GM19468 (cell line): ENCODE results near the gene ANKFN1.

Source experiments
- ATAC-seq: cut with Tn5 transposase; IDR thresholded peaks from one replicate; pipeline ENCODE4 v1.9.1; 2021; ENCODE audit warnings: mild to moderate bottlenecking, moderate library complexity, moderate number of reproducible peaks; ENCODE audit not compliant: unreplicated experiment; ENCODE audit errors: extremely low read depth

ANKFN1 gene

DNA sequence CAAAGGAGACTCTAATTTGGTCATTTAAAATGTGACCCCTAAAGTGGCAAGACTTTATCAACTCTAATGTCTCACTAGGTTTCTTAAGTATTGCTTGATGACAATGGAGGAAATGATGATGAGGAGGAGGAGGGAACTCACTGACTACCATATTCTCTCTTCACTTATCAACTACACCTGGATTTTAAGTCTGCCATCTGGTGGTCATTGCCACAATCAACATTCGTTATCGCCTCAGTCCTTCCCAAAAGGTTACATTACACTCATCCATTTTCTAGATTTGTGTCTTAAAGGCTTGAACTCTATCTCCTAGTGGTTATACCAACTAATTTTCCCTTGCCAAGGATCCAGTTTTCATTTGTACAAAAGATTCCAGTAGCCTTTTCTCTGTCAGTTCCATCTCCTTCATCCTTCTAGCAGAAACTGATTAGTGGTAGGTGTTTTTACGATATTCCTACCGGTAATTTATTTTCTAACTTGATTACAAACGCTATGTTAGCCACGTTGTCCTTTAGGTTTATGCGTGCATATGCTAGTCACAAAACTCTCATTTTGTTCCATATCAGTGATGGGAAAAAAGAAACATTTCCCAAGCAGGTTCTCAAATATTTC is 325.7 kb downstream of the ANKFN1 start:
- no peak for ATAC-seq

DNA sequence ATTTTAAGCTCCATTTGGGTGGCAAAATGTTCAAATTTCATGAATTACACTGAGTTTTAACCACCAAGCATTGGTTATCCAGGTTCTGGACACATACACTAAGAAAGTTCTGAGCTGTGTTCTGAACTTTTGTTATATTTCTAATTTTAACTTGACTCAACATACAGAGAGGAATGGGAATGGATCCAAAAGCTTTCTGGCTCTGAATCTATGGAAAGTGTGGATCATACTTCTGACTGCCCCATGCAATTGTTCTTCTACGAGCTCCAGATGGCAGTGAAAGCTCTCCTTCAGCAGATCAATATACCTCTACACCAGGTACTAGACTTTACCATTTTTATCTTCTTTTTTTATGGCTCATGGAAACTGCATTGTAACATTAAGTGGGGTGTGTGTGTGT is 327.2 kb downstream of the ANKFN1 start:
- no peak for ATAC-seq

DNA sequence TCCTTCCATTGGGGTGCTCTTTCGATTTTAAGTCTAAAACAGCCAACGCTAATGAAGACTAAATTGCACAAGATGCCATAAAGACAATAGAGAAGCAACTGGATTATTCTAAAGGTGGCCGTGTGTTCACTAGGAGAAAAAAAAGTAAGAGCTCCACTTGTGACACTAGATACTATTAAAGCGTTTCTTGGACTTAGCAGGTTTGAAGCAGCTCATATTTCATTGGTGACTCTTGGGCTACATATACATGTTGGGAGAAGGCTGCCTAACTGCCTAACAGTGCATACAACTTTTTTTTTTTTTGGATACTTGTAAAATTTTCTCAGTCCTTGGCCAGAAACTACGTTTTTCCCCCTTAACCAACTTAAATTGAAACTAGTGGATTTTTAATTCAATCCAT is 328.4 kb downstream of the ANKFN1 start:
- no peak for ATAC-seq

DNA sequence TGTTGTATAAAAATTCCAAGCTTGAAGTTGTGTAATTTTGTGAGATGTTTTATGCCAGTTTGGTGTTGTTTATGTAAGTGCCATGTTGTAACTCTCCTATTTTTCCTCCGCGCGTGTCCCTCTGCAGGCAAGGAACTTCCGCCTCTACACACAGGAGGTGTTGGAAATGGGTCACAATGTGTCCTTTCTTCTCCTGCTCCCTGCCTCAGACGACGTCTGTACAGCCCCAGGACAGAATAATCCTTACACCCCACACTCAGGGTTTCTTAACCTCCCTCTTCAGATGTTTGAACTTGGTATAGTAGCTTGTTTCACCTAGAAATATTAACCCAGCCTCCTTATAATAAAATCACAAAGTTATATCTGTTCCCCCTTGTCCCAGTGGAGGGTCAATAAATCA is 329.0 kb downstream of the ANKFN1 start:
- no peak for ATAC-seq

DNA sequence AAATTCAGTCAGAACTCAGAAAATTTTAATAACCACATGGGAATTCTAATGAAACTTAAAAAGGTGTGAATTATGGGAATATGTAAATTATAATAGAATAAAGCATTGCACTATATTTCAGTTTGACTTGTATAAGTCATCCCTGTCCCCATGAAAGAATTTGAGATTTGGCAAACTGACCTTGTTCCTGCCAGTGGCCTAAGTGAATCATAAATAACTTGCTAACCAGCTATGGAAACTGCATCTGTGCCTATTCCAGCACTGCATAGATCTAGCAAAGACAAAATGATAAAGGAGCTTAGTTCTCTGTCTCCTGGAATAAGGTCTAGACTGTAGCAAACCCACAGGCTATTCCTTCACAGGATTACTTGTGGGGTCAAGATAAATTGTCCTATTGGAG is 333.5 kb downstream of the ANKFN1 start:
- ATAC-seq: no peak

DNA sequence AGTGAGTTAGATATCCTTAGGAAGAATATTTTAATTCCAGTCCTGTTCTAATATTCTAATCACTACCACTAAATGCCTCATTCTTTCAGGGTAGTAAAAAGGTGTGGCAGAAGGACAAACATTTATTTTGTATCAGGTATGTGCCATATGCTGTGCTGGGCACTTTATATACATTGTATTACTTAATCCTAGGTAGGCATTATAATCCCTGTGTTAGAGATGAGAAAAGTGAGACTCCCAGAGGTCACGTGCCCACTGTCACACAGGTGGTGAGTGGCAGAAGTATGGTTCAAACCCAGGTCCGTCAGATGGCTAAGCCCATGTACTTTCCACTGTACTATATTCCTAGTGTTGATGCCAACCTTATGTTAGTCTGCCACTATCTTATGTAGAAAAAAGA is 335.5 kb downstream of the ANKFN1 start:
- no peak for ATAC-seq

DNA sequence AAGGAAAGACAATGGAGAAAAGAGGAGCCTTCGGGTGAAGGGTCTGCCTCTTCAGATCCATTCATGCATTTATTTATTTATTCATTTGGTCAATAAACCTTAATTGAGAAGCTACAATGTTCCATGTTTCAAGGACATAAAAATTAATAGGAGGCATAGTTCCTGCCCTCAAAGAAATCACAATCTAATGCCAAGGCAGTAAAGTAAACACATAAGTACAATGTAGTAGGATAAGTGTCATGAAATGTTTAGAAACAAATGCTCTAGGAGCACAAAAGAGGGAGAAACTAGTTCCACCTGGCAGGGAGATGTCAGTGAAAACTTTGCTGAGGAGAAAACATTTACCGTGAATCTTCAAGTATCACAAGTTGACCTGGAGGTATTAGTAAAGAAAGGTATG is 336.7 kb downstream of the ANKFN1 start:
- no peak for ATAC-seq

DNA sequence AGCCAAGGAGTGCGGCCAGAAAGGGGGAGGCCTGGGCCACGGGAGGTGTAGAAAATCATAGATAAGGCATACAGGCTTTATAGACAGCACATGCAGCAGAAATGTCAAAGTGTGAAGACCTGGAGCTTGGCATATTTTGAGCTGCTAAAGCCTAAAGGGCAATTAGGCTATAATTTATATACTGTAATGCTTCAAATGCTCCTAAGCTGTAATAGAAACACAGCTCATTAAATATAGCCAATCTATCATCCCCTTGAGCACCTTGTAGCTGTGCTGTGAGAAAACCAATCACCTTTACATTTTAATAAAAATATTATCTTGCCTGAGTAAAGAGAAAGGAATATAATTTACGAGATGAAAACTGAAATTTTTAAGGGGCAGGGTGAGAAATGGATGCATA is 342.3 kb downstream of the ANKFN1 start:
- ATAC-seq: no peak

DNA sequence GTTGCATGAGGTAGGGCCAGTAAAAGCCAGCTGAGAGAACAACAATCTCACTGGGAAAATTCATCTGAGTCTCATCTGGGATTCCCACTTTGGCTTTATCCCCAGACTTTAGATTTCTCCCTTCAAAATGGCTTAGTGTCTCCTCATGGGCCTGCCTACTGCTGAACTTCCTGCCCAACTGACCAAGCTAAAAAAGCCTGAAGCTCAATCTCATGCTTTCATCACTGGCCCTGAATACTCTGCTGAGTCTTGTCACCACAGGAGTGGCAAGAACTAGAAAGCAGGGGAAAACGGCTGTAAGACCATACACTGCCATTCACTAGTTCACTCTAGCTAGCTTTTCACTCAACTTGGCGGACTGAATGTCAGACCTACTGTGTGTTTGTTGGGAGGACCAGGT is 343.9 kb downstream of the ANKFN1 start:
- ATAC-seq: no peak

DNA sequence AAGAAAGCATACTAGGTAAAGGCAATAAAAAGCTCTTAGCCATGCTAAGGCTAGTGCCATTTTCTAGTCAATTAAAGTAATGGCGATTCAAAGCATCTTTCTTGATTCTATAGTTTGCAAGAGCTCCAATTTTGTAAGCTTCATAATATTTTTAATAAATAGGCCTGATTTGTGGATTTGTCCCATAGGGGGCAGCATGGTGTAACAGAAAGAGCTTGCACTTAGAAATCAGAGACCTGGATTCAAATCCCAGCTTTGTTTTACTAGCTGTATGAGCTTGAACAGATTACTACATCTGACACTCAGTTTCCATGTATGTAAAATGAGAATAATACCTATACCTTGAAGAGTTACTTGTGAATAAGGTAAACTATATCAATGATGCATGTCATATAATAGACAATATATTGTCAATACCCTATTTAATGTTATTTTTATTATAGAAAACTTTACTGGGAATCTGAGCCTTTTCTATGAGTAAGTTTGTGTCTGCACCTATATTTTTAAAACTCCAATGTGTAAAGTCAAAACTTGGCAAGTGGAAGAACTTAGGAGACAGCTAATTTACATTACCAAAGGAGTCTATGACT is 346.6 kb downstream of the ANKFN1 start:
- ATAC-seq: no peak

DNA sequence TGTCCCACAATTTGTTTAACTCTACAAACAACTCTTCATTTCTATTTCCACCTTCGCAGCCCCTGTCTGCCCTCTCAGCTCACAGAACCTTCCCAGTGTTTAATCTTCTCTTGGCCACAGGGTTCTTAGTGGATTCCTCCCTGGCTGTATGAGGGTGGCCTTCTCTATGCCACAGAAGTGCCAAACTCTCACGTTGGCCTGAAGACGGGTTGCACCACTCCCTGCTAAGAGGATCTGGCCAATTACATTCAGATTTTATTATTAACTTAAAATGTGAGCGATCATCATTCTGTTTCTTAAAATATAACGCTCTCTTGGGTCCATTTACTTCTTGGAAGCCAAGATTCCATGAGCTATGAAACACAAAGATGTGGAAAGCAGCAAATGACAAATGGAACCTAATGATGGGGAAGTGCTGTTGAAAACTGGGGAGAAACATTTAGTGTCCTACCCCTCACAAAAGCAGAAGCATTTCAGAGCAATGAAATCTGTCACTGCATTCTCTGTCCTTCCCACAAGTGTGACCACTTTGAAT is 348.9 kb downstream of the ANKFN1 start:
- no peak for ATAC-seq

DNA sequence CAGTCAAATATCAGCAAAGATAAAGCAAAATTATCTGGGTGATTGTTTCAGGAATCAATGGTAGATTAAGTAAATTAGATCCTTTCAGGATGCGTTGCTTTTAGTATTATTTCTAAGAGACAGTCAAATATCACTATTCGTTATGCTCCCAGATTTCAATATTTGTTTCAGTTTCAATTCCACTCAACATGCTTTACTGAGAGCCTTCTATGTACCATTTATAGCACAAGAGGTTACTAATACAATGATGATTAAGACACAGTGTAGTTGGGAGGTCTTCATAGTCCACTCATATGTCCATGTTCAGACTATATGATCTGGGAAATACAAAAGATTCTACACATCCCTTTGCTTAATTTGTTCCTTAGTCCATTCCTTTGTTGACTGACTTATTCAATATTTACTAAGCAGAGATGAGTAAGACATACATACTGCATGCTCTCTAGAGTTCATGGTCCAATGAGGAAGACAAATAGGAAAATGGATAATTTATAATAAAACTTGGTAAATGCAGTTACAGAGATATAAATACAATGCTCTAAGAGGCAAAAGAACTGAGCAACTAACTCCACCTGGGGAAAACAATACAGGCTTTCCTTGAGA is 352.0 kb downstream of the ANKFN1 start:
- no peak for ATAC-seq

DNA sequence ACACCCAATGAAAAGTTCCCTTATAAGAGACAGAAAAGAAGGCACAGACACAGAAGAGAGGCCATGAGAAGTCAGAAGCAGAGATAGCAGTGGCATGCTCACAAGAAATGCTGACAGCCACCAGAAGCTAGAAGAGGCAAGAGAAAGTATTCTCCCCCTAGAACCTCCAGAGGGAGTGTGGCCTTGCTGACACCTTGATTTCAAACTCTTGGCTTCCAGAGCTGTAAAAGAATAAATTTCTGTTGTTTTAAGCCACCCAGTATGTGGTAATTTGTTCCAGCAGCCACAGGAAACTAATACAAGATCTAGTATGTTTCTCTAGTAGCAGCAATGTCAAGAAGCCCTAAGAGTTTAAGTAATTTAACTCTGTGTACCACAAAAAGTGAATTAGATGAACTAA is 353.1 kb downstream of the ANKFN1 start:
- no peak for ATAC-seq

DNA sequence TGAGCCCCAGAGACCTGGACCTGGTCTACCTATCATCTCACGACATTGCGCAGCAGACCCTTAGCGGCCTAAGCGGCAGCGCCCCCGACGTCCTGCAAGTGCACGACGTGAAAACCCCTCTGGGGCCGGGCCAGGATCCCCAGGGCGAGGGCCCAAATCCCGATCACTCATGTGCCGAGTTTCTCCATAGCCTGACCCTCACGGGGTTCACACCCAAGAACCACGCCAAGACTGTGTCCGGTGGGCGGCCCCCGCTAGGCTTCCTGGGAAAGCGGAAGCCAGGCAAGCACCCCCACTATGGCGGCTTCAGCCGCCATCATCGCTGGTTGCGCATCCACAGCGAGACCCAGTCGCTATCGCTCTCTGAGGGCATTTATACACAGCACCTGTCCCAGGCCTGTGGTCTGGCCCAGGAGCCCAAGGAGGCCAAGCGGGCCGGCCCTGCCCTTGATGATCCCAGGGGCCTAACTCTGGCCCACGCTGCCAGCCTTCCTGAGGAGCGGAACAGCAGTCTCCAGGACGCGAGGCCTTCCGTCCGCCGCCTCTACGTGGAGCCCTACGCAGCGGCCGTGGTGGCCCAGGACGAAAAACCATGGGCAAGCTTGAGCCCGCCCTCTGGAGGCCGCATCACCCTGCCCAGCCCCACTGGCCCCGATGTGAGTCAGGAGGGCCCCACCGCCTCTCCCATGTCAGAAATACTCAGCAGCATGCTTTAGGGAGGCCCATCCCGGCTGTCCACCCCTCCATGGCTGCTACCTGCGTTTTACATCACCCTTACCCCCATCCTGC is 357.5 kb downstream of the ANKFN1 start:
- ATAC-seq: no peak

DNA sequence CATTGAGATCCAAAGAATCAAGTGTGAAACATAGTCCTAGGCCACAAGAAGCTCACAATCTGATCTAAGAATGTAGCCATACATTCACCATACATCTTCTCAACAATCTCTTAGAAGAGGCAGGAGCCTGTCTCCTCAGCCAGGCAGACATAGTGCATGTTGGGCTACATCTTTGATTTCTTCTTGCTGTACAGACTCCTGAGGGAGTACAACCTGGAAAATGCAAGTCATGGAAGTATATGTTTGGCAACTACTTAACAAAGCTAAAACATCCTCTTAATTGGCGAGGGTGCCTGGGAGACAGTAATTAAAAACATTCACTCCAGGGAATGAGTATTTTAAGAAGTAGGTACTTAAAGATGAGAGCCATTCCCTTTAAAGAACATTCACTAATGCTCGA is 361.0 kb downstream of the ANKFN1 start:
- ATAC-seq: no peak

DNA sequence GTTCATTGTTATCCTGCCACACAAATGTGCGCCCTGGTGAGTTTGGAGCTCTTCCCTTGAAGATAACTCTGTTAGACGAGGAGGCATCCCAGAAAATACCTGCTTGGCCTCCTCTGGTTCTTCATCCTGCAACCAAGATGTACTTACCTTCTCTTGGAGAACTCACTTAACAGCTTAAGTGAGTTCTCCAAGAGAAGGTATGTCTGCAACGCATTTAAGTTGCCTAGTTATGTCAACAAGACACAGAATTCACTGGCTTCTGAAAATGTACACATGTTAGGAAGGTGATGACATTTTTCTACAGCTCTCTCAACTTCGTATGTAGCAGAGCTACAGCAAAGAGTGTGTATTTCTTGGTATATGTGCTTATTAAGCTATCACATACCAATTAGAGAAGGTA is 361.6 kb downstream of the ANKFN1 start:
- ATAC-seq: no peak

DNA sequence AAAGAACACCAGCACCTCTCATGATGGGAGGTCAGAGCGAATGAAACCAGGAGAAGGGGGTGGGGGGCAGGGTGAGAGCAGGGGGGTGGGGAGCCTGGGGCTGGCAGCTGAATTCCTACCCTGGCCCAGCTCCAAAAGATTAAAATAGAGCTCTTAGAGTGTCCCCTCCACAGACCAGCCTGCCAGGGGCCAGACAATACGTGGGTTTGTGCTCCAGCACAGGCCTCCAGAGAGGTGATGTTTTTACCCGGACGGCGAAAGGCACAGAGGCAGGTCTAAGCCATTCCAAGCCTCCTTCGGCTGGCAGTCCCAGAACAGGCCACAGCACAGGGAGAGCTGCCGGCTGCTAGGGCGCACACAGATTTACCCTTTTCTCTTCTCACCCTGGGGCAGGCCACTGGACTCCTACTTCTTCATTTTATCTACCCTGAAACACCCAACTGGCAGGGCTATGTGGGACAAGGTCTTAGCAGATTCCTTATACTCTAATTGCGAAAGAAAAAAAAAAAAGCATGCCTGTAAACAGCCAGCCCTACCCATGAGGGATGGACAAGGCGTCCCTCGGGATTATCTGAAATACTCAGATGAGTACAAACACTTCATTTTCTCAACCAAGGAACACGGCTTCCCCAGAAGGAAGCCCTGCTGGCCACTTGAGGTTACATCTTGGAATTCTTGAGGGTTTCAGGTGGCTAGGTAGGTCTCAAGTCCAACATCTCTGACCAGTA is 368.3 kb downstream of the ANKFN1 start:
- ATAC-seq: no peak

DNA sequence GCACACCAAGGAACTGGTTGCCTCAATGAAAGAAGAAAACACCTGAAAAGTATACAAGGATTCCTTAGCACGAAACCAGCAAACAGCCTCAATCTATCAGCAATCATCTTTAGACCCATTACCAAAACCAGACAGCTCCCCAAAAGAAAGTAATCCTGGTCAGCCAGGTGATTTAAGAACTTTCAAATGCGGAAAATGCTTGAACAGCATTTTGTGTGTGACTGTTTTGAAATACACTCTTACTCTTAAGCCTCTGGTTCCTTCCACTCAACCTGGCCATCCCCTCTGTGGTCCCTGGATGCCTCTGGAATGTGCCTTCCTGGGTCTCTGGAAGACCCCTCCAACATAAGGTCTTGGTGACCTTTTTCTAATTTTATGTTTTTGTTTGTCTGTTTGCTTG is 369.8 kb downstream of the ANKFN1 start:
- no peak for ATAC-seq

DNA sequence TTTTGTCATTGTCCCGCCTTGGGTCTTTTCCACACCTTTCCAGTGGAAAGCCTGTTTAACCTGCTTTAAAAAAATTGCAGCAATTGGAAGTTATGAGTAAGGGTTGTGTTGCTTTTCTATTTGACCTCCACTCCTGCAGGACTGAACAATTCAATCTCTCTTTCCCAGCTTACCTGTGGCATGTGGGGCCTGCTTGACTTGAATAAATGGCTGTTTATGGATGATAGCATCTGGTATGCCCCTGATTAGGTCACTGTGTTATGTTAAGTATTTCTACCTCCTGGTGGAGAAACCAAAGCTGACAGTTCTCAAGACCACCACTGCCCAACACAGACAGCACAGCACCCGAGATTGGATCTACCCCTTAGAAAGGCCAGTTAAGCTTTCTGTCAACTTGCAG is 375.4 kb downstream of the ANKFN1 start:
- ATAC-seq: no peak

DNA sequence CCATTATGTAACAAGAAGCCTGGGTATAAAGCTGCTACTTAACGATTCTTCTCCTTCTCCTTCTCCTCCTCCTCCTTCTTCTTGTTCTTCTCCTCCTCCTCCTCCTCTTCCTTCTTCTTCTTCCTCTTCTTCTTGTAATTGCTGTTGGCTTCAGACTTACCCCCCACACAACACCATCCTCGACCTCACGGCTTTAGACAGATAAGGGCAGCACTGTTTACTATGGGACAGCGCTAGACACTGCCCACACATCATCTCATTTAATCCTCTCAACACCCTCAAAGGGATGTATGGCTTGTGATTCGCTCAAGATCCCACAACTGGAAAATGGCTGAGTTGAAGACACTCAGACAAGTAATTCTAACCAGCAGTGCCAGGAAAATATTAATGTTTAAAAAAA is 379.7 kb downstream of the ANKFN1 start:
- no peak for ATAC-seq
